HCT116 (cell line): ENCODE measurements around the gene CYP2D6.
"Not testable (repeated sequence)": the region's sequence is repeated elsewhere in the genome, so short reads cannot be mapped to it uniquely, and the experiment has no call there.

ENCODE experiments used
- CEBPB ChIP-seq: IDR thresholded peaks from 2 replicates; pipeline ENCODE4 v1.6.1; 2012; ENCODE audit warnings: low read depth
- CTCF ChIP-seq, 3 experiments: fragments of 200-600 bp in 1 of 3; sonication (generic) in 1 of 3; IDR thresholded peaks in 2 of 3; conservative IDR thresholded peaks in 1 of 3; 2 replicates each; pipeline ENCODE4 v1.5.1; 2012 to 2017; ENCODE audit warnings: low read depth in 2 of 3, low read length in 2 of 3, antibody characterized with exemption in 1 of 3, borderline replicate concordance in 1 of 3, control low read depth in 1 of 3, mild to moderate bottlenecking in 1 of 3, mixed read lengths in 1 of 3, mixed run types in 1 of 3, moderate library complexity in 1 of 3; ENCODE audit not compliant: insufficient read depth in 1 of 3
- EZH2 ChIP-seq: fragments of 200-600 bp; sonication (generic); IDR thresholded peaks from 2 replicates; pipeline ENCODE4 v1.6.1; 2017; ENCODE audit warnings: antibody characterized with exemption, mixed run types
- EZH2phosphoT487 ChIP-seq: fragments of 200-600 bp; IDR thresholded peaks from 2 replicates; pipeline ENCODE4 v1.6.1; 2018; ENCODE audit warnings: antibody characterized with exemption, borderline replicate concordance
- MAX ChIP-seq: IDR thresholded peaks from 2 replicates; pipeline ENCODE4 v1.6.1; 2012
- POLR2A ChIP-seq: IDR thresholded peaks from 2 replicates; pipeline ENCODE4 v1.7.0; 2011; ENCODE audit warnings: borderline replicate concordance; ENCODE audit not compliant: insufficient read depth, insufficient read length; ENCODE audit errors: extremely low read depth
- POLR2AphosphoS5 ChIP-seq: IDR thresholded peaks from 2 replicates; pipeline ENCODE4 v1.6.1; 2011; ENCODE audit warnings: mild to moderate bottlenecking, low read depth, low read length, moderate library complexity
- RAD21 ChIP-seq: IDR thresholded peaks from 2 replicates; pipeline ENCODE4 v1.6.1; 2012; ENCODE audit warnings: low read depth, mild to moderate bottlenecking
- REST ChIP-seq: IDR thresholded peaks from 2 replicates; pipeline ENCODE4 v1.6.1; 2012; ENCODE audit warnings: low read depth
- SIN3A ChIP-seq: IDR thresholded peaks from 2 replicates; pipeline ENCODE4 v1.6.1; 2012; ENCODE audit warnings: low read depth
- TCF7L2 ChIP-seq: IDR thresholded peaks from 2 replicates; pipeline ENCODE4 v1.7.0; 2011; ENCODE audit warnings: borderline replicate concordance, inconsistent platforms; ENCODE audit not compliant: insufficient read depth, insufficient read length; ENCODE audit errors: extremely low read depth
- YY1 ChIP-seq: IDR thresholded peaks from 2 replicates; pipeline ENCODE4 v1.6.1; 2011; ENCODE audit warnings: low read length, low read depth, moderate library complexity, mild to moderate bottlenecking; ENCODE audit not compliant: insufficient replicate concordance; ENCODE audit errors: extremely low read depth
- ZNF274 ChIP-seq: fragments of 200-500 bp; sonication (Bioruptor generic); IDR thresholded peaks from 2 replicates; pipeline ENCODE4 v1.6.1; 2014; ENCODE audit warnings: mild to moderate bottlenecking, low read depth, low read length, inconsistent platforms

- TF ChIP-seq SIN3A; CEBPB; POLR2A; REST; MAX; CTCF (IDR thresholded peaks at IDR 0.05 in 2 of 3, conservative IDR thresholded peaks at IDR 0.05 in 1 of 3; ENCODE audit: borderline replicate concordance in 1 of 3, insufficient read depth in 1 of 3, low read depth in 2 of 3, low read length in 2 of 3); EZH2; EZH2phosphoT487; TCF7L2; POLR2AphosphoS5; YY1; RAD21; ZNF274: not testable (repeated sequence)
Measured at GRCh38 chr22:42139508-42139907, 8.9 kb upstream of the CYP2D6 start.
